Right atrium auricular region (tissue), 2 donors: ENCODE results near the gene SMTNL2. TPM values are rescaled to one million over a fixed set of nuclear protein-coding genes. Genes with fewer than 3 reads are reported as not detected.

Experiments used
- DNase-seq: peaks from one replicate; pipeline ENCODE4 v3.0.0-alpha.2; 2019; ENCODE audit warnings: low spot score
- H3K27ac ChIP-seq, 2 donors: fragments of 200-600 bp; sonication (generic); 1 replicate in 1 of 2; 2 replicates in 1 of 2; pipeline ENCODE4 v1.5.1; 2016 to 2019
- H3K27me3 ChIP-seq, 2 donors: fragments of 200-600 bp; sonication (generic); one replicate each; pipeline versions ENCODE4 v1.5.1 to v1.6.0; 2017 to 2019
- H3K36me3 ChIP-seq: fragments of 200-600 bp; sonication (generic); one replicate; pipeline ENCODE4 v1.5.1; 2016
- H3K4me1 ChIP-seq, 2 donors: fragments of 200-600 bp; sonication (generic); one replicate each; pipeline versions ENCODE4 v1.5.1 to v1.6.0; 2017 to 2019
- H3K4me3 ChIP-seq, 2 donors: fragments of 200-600 bp; sonication (generic); 1 replicate in 1 of 2; 2 replicates in 1 of 2; pipeline ENCODE4 v1.5.1; 2017 to 2019; ENCODE audit warnings: mild to moderate bottlenecking in 1 of 2, moderate library complexity in 1 of 2
- H3K9me3 ChIP-seq, 2 donors: fragments of 200-600 bp; sonication (generic); one replicate each; pipeline ENCODE4 v1.5.1; 2019
- total RNA-seq, 2 donors: library from RNA; depleted of rRNA; stranded (reverse); fragments of >200 nt; gene quantifications; one replicate each; pipeline ENCODE4 v1.1.0, GENCODE V29; 2016
- TF ChIP-seq, protein P1 (sequence below), 2 donors: fragments of 200-600 bp; sonication (generic); IDR thresholded peaks; one replicate each; pipeline ENCODE4 v1.5.1; 2019; ENCODE audit warnings: antibody characterized with exemption in 2 of 2

Gene SMTNL2
- total RNA-seq, 2 donors from 2014 or later: 21.1 to 41.6 TPM

DNA sequence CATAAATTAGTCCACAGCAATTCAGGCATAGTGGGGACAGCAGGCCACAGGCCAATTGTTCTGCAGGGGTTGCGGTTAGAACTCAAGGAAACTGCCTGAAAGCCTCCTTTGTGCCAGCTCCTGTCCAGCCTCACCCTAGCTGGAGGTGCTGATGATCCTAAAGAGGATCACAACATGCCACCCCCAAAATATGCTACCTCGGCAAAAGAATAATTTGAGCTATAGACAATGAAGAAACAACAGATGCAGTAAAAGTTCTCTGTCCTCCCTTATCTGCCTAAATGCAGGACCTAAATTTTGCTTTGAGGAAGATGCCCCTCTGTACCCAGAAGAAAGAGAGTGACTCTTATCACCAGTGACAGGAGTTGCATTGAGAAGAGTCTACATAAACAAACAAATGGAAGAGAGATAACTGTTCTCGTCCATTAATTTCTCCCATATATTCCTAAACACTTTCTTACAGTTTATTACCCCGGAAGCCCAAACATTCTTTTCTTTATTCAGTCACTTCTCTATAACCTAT, 42.5 kb downstream of the SMTNL2 start:
- H3K27me3 ChIP-seq: no peaks in the 10 kb centered on the region
- H3K36me3 ChIP-seq: no peaks in the 10 kb centered on the region
- peaks cover 0 to 2% of the 10 kb centered on the region in 2 donors for H3K9me3 ChIP-seq
- H3K27ac ChIP-seq: no peak overlapping the region
- H3K4me3 ChIP-seq: no peak overlapping the region
- TF ChIP-seq, protein P1, sequence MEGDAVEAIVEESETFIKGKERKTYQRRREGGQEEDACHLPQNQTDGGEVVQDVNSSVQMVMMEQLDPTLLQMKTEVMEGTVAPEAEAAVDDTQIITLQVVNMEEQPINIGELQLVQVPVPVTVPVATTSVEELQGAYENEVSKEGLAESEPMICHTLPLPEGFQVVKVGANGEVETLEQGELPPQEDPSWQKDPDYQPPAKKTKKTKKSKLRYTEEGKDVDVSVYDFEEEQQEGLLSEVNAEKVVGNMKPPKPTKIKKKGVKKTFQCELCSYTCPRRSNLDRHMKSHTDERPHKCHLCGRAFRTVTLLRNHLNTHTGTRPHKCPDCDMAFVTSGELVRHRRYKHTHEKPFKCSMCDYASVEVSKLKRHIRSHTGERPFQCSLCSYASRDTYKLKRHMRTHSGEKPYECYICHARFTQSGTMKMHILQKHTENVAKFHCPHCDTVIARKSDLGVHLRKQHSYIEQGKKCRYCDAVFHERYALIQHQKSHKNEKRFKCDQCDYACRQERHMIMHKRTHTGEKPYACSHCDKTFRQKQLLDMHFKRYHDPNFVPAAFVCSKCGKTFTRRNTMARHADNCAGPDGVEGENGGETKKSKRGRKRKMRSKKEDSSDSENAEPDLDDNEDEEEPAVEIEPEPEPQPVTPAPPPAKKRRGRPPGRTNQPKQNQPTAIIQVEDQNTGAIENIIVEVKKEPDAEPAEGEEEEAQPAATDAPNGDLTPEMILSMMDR (IDR thresholded peaks at IDR 0.05): no peak
- H3K4me1 ChIP-seq: peaks cover 0 to 14% of the 10 kb centered on the region in 2 donors
- no peak for DNase-seq

DNA sequence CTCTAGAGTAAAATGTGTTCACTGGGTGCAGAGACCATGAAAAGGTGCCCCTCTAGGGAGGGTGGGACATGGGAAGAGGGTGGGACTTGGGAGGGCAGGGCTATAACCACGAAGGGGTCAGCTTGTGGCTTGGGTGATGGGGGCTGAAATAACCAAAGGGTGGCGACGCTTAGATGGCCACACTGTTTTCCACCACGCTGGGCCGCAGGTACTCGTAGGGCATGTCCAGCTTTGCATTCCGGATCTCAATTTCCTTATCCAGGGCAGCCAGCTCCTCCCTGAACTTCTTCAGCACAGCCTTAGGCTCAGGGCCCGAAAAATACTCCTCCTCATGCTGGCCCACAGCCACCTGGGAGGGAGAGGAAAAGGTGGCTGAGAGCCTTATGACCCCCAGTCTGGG, 47.1 kb downstream of the SMTNL2 start:
- Histone ChIP-seq H3K27ac (no peak overlapping the region), H3K27me3 (no peaks in the 10 kb centered on the region), H3K4me3 (no peak overlapping the region), H3K9me3 (no peaks in the 10 kb centered on the region), H3K4me1 (no peaks in the 10 kb centered on the region), H3K36me3 (no peaks in the 10 kb centered on the region)
- TF ChIP-seq, protein P1 (IDR thresholded peaks at IDR 0.05): no peak
- DNase-seq: no peak

DNA sequence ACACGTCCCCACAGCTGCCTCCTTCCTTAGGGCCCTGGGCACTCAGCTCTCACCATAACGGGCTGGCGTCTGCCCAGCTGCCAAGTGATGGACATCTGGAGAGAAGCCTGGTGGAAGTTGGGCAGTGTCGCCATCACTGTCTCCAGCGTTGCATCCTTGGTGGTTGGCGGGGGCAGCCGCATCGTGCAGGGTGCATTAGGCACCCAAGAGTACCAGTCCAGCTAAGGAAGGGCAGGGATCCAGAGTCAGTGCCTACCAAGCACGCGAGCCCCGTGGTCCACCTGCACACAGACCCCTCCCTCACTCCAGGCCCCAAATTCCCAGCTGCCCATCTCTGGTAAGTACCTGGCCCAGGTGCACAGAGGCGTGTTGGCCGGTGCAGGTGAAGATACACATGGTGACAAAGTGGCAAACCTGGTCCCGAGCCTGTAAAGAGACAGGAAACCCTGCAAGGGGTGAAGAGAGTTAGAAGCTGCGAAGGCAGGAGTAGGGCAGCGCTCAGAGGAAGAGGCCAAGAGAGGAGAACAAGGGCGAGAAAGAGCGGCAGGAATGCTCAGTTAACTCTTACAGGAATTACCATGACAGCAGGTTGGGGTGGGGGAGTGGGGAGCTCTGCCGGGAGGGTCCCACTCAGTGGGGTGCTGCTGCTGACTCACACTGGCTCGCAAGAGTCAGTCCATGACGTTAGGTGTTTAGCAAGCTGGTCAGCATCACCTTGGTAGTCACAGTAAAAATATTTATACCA, 47.7 kb downstream of the SMTNL2 start:
- DNase-seq: no peak
- Histone ChIP-seq H3K36me3 (no peaks in the 10 kb centered on the region), H3K4me1 (no peaks in the 10 kb centered on the region), H3K9me3 (no peaks in the 10 kb centered on the region), H3K27ac (no peak overlapping the region), H3K4me3 (no peak overlapping the region), H3K27me3 (no peaks in the 10 kb centered on the region)
- TF ChIP-seq, protein P1 (IDR thresholded peaks at IDR 0.05): no peak

DNA sequence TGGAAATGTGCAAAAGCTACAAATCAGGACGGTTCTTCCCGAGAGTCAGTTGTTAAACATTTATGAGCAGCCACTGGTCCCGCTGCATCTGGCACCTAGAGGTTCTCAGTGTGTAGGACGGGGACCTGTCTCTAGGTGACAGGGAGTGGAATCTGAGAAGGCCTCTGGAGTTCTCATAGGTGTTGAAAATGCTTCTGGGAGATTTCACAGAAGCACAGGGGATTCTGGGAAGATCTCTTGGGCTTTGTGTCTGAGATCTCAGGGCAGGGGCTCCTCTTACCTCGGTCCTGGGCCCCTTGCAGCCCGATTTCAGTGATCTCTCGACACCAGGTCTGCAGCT, 48.2 kb downstream of the SMTNL2 start:
- Histone ChIP-seq H3K27me3 (no peaks in the 10 kb centered on the region), H3K9me3 (no peaks in the 10 kb centered on the region), H3K27ac (no peak overlapping the region), H3K36me3 (no peaks in the 10 kb centered on the region), H3K4me3 (no peak overlapping the region), H3K4me1 (no peaks in the 10 kb centered on the region)
- no peak for DNase-seq
- TF ChIP-seq, protein P1 (IDR thresholded peaks at IDR 0.05): no peak

DNA sequence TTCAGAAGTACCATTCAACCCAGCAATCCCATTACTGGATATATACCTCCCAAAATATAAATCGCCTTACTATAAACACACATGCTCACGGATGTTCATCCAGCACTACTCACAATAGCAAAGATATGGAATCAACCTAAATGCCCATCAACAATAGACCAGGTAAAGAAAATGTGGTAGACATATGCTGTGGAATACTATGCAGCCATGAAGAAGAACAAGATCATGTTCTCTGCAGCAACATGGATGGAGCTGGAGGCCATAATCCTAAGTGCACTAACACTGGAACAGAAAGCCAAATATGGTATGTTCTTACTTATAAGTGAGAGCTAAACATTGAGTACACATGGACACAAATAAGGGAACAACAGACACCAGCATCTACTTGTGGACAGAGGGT, 49.3 kb downstream of the SMTNL2 start:
- DNase-seq: no peak
- Histone ChIP-seq H3K4me3 (no peak overlapping the region), H3K4me1 (no peaks in the 10 kb centered on the region), H3K27ac (no peak overlapping the region), H3K9me3 (no peaks in the 10 kb centered on the region), H3K27me3 (no peaks in the 10 kb centered on the region), H3K36me3 (no peaks in the 10 kb centered on the region)
- TF ChIP-seq, protein P1 (IDR thresholded peaks at IDR 0.05): no peak

DNA sequence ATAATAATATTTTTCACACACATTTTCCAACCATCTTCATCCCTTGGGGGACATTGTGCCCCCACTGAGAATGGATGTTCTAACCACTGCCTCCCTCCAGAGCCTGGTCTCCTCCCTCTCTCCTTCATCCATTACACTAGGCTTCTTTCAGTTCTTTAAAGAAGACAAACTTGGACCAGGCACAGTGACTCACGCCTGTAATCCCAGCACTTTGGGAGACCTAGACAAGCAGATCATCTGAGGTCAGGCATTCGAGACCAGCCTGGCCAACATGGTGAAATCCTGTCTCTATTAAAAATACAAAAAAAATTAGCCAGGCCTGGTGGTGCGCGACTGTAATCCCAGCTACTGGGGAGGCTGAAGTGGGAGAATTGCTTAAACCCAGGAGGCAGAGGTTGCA, 50.6 kb downstream of the SMTNL2 start:
- no peak for DNase-seq
- Histone ChIP-seq H3K4me3 (no peak overlapping the region), H3K9me3 (no peaks in the 10 kb centered on the region), H3K27me3 (no peaks in the 10 kb centered on the region), H3K4me1 (peaks cover 0 to 6% of the 10 kb centered on the region in 2 donors), H3K27ac (no peak overlapping the region), H3K36me3 (no peaks in the 10 kb centered on the region)
- TF ChIP-seq, protein P1 (IDR thresholded peaks at IDR 0.05): no peak
